Erythroblast (primary cell): ENCODE results near the gene ALG6.

Experiments
- GATA1 ChIP-seq: IDR thresholded peaks from 2 replicates; pipeline ENCODE4 v1.6.1; 2011; ENCODE audit warnings: low read depth, mild to moderate bottlenecking, control low read depth, low read length, moderate library complexity
- POLR2A ChIP-seq: IDR thresholded peaks from 2 replicates; pipeline ENCODE4 v1.6.1; 2011; ENCODE audit warnings: mild to moderate bottlenecking, low read length

DNA sequence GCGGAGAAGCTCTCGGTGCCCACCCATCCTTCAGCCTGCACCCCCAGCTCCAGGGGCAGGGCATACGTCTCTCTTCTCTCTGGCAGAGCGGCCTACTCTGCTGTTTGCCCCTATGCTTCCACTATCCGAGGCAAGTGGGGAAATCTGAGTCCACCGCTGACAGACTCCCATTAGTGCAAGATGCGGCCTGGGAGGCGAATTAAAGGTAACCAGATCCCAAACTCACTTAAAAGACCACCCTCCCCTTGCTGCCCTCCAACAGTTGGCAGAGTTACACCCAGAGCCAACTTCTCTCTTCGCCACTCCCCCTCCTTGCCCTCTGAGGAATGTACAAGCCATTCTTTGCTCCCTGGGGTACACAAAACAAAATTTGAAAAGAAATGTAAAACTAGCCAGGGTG is 38.6 kb upstream of the ALG6 start:
- TF ChIP-seq POLR2A (no peak), GATA1 (no peak)
